Activated naive CD4-positive, alpha-beta T cell treated with anti-CD3 and anti-CD28 coated beads, Interleukin-2, amount 50 U/mL, for 24 hours (primary cell): ENCODE results near the gene ITGB8.

ENCODE experiments used
- H3K27ac Mint-ChIP-seq: one replicate; pipeline ENCODE4 v1.8.0; 2021; ENCODE audit warnings: mild to moderate bottlenecking, mixed read lengths
- H3K27me3 Mint-ChIP-seq: one replicate; pipeline ENCODE4 v1.8.0; 2021; ENCODE audit warnings: mixed read lengths
- H3K36me3 Mint-ChIP-seq: one replicate; pipeline ENCODE4 v1.8.0; 2021; ENCODE audit warnings: mixed read lengths
- H3K4me1 Mint-ChIP-seq: one replicate; pipeline ENCODE4 v1.8.0; 2021; ENCODE audit warnings: mixed read lengths
- H3K4me3 Mint-ChIP-seq: one replicate; pipeline ENCODE4 v1.8.0; 2021; ENCODE audit warnings: mild to moderate bottlenecking, mixed read lengths
- H3K9me3 Mint-ChIP-seq: one replicate; pipeline ENCODE4 v1.8.0; 2021; ENCODE audit warnings: mixed read lengths

Gene ITGB8

DNA sequence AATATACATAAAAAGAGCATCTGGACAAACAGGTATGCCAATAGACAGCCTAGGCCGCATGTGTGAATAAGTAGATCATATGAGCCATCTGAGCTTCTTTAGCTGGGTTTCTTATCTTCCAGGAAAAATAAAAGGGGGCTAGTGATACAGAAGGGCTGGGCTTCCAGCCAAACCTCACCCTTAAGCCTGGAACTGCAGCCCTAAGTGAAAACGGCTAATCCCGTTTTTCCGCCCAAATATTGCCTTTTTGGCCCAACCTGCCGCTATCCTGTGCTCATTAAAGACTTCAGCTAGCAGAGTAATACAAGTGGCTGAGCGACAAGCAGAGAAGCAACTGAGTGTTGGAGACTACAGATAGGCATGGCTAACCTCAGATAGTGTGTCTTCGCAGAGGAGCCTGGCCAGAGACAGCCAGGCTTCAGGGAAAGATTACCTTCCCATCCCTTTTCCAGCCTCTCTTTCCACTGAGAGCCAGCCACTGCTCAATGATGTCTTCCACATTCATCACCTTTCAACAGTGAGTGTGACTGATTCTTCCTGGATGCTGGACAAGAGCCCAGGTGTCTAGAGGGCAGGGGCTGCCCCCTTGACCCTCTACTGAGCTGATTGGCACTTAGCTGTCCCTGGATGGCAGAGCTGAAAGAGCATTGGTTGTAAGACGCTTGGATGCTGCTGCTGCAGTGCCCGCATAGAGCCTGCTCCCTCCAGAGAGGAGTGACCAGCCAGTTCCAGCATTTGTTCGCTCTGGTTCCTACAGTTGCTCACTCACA lies 108.9 kb downstream of the ITGB8 start:
- H3K27ac Mint-ChIP-seq: no peak overlapping the region
- no peak overlapping the region for H3K4me3 Mint-ChIP-seq
- no peaks in the 10 kb centered on the region for H3K9me3 Mint-ChIP-seq
- H3K4me1 Mint-ChIP-seq: no peaks in the 10 kb centered on the region
- no peaks in the 10 kb centered on the region for H3K27me3 Mint-ChIP-seq
- no peaks in the 10 kb centered on the region for H3K36me3 Mint-ChIP-seq

DNA sequence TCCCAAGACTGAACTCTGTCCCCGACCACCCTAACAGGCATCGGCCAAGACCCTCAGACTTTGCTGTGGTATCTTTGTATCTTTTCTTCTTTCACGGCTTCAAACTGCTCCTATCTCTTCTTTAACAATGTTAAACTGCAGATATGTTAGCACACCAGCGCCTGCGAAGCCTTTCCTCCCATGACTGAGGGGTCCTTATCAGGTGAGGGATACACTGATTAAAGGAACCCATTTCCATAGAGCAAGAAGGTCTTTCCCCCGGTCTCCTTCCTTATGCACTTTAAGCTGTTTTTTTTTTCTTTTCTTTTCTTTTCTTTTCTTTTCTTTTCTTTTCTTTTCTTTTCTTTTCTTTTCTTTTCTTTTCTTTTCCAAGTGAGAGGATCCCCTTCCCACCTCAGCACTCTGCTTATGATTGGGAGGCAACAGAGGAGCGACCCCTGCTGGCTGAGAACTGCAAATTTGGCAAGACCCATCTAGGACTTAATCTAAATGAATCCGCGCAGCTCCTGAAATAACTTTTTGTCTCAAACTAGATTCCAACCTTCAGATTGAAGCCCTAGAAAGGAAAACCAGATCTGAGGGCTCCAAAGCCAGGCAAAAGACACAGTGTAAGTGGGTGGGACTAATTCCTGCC lies 109.9 kb downstream of the ITGB8 start:
- Mint-ChIP-seq H3K4me3 (no peak overlapping the region), H3K36me3 (no peaks in the 10 kb centered on the region), H3K4me1 (no peaks in the 10 kb centered on the region), H3K27ac (no peak overlapping the region), H3K27me3 (no peaks in the 10 kb centered on the region), H3K9me3 (no peaks in the 10 kb centered on the region)

GRCh38 chr7:20441346-20441745 lies 110.6 kb downstream of the ITGB8 start:
- Mint-ChIP-seq H3K27ac (no peak overlapping the region), H3K9me3 (no peaks in the 10 kb centered on the region), H3K4me3 (no peak overlapping the region), H3K27me3 (no peaks in the 10 kb centered on the region), H3K36me3 (no peaks in the 10 kb centered on the region), H3K4me1 (no peaks in the 10 kb centered on the region)

- Mint-ChIP-seq H3K4me3 (no peak overlapping the region), H3K27me3 (no peaks in the 10 kb centered on the region), H3K27ac (no peak overlapping the region), H3K36me3 (no peaks in the 10 kb centered on the region), H3K4me1 (no peaks in the 10 kb centered on the region), H3K9me3 (no peaks in the 10 kb centered on the region)
Measured at GRCh38 chr7:20441991-20442441, 111.3 kb downstream of the ITGB8 start.

DNA sequence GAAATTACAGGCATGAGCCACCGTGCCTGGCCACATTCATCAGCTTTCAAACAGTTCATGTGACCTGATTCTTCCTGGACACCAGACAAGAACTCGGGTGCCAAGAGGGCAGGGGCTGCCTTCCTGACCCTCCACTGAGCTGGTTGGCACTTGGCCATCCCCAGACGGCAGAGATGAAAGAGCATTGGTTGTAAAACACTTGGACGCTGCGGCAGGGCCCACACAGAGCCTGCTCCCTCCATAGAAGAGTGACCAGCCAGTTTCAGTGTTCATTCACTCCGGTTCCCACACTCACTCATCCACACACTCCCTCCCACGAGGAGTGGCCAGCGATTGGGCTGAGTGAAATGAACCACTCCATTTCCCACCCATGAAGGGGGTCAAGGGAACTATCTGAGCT lies 112.3 kb downstream of the ITGB8 start:
- H3K9me3 Mint-ChIP-seq: no peaks in the 10 kb centered on the region
- no peak overlapping the region for H3K4me3 Mint-ChIP-seq
- H3K27me3 Mint-ChIP-seq: no peaks in the 10 kb centered on the region
- H3K4me1 Mint-ChIP-seq: no peaks in the 10 kb centered on the region
- H3K36me3 Mint-ChIP-seq: no peaks in the 10 kb centered on the region
- no peak overlapping the region for H3K27ac Mint-ChIP-seq

- Mint-ChIP-seq H3K27me3 (no peaks in the 10 kb centered on the region), H3K36me3 (no peaks in the 10 kb centered on the region), H3K9me3 (no peaks in the 10 kb centered on the region), H3K4me3 (no peak overlapping the region), H3K27ac (no peak overlapping the region), H3K4me1 (no peaks in the 10 kb centered on the region)
Measured at GRCh38 chr7:20444030-20444800, 113.5 kb downstream of the ITGB8 start.

DNA sequence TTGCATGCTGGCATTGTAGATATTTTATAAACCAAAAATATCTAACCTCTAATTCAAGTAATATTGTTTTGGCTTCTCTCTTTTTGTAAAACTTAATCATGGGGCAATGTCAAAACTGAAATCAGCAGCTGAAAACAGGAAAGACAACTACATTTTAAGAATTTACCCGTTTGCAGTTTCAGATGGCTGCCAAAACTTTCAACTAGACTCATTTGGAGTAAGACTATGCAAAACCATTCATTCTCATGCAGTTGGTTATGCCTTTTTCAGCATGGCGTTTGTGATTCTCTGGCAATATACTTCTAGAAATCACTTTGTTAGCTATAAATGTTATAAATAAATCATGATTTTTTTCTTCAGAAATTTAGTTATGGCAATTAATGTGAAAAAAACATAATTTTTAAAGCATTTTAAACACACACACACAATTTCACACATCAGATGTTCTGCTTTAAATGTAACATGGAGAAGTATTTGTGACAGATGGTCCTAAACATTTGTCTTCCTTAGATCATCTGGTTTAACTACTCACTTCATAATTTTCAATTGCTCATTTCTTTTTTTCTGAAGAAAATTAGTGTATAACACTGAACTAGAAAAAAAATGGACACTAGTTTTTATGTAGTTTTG lies 116.4 kb downstream of the ITGB8 start:
- Mint-ChIP-seq H3K4me3 (no peak overlapping the region), H3K4me1 (no peaks in the 10 kb centered on the region), H3K9me3 (no peaks in the 10 kb centered on the region), H3K27ac (no peak overlapping the region), H3K27me3 (no peaks in the 10 kb centered on the region), H3K36me3 (no peaks in the 10 kb centered on the region)

DNA sequence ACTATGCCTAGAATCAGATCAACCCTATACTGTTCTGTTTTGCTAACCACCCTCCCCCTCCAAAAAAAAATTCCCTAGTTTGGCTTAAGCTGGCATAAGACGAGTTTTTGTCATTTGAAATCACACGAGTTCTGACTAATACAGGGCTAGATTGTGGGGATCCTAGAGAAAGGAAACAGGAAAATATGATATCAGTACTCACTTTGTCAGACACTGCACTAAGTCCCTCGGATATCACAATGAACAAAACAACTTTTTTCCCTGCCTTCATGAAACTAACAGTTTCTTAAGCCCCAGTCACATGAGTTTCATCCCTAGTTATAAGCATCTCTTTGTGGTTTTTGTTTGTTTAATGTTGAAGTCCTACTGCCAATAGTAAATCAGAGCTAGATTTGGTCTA lies 118.5 kb downstream of the ITGB8 start:
- H3K36me3 Mint-ChIP-seq: no peaks in the 10 kb centered on the region
- H3K27ac Mint-ChIP-seq: no peak overlapping the region
- H3K4me3 Mint-ChIP-seq: no peak overlapping the region
- no peaks in the 10 kb centered on the region for H3K9me3 Mint-ChIP-seq
- H3K4me1 Mint-ChIP-seq: no peaks in the 10 kb centered on the region
- H3K27me3 Mint-ChIP-seq: no peaks in the 10 kb centered on the region

DNA sequence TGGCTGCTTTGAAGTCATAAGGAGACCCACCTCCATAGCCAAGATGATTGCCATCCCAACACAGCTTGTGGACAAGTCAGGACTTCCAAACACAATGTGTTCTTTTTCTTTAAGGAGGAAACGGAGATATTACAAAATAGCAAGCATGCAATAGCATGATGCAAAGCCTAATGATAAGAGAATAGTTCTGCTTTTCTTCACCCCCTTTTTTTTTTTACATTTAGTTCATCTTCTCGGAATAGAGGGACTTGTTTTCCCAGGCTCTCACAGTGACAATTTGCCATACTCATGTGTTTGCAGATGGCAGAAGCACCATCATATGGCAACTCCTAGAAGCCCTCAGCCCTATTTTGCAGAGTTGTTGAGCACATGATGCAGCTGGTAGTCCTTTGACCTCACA lies 119.8 kb downstream of the ITGB8 start:
- Mint-ChIP-seq H3K4me3 (no peak overlapping the region), H3K36me3 (no peaks in the 10 kb centered on the region), H3K9me3 (no peaks in the 10 kb centered on the region)

DNA sequence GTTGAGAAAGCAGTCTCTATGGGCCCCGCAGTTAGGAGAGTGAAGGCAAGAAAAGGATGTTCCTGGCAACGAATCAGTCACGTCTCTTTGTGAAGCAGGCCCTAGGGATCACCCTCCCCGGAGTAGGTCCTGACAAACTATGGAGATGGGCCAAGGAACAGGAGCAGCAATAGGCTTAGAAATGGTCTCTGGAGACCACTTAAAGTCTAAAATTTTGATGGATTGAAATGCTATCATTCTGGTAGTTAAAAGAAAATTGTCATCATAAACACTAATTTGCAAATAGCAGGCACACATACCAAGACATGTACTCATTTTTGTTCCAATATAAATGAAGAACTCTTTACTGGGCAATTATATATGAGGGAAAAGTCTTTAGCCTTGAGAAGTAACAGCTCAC lies 123.5 kb downstream of the ITGB8 start:
- Mint-ChIP-seq H3K27me3 (no peaks in the 10 kb centered on the region), H3K9me3 (no peaks in the 10 kb centered on the region), H3K36me3 (no peaks in the 10 kb centered on the region), H3K4me3 (no peak overlapping the region), H3K4me1 (no peaks in the 10 kb centered on the region), H3K27ac (no peak overlapping the region)

More for the DNA sequence above, 119.8 kb downstream of the ITGB8 start:
- no peaks in the 10 kb centered on the region for H3K27me3 Mint-ChIP-seq
- no peak overlapping the region for H3K27ac Mint-ChIP-seq
- no peaks in the 10 kb centered on the region for H3K4me1 Mint-ChIP-seq

DNA sequence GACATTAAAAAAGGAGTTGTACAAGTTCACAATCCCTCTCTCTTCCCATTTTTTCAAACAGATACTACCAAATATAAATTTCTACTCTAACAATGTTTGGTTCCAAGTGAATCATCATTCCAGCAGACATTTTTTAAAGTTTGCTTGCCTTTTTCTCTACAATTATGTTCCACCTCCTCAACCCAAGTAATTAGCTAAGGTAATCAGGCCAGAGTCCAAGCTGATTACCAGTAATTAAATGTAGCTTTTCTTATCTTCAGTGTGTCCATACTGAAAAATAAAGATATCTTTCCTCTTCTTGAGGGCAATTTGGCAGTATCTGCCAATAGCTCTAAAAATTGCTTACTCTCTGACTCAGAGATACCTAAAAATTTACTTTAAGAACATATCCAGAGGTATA lies 126.0 kb downstream of the ITGB8 start:
- no peaks in the 10 kb centered on the region for H3K9me3 Mint-ChIP-seq
- no peaks in the 10 kb centered on the region for H3K36me3 Mint-ChIP-seq
- H3K4me3 Mint-ChIP-seq: no peak overlapping the region
- H3K4me1 Mint-ChIP-seq: no peaks in the 10 kb centered on the region
- no peaks in the 10 kb centered on the region for H3K27me3 Mint-ChIP-seq
- no peak overlapping the region for H3K27ac Mint-ChIP-seq

GRCh38 chr7:20458521-20458920 lies 127.8 kb downstream of the ITGB8 start:
- Mint-ChIP-seq H3K36me3 (no peaks in the 10 kb centered on the region), H3K4me1 (no peaks in the 10 kb centered on the region), H3K4me3 (no peak overlapping the region), H3K27ac (no peak overlapping the region), H3K27me3 (no peaks in the 10 kb centered on the region), H3K9me3 (no peaks in the 10 kb centered on the region)

GRCh38 chr7:20459419-20459818 lies 128.7 kb downstream of the ITGB8 start:
- no peaks in the 10 kb centered on the region for H3K36me3 Mint-ChIP-seq
- H3K4me1 Mint-ChIP-seq: no peaks in the 10 kb centered on the region
- no peaks in the 10 kb centered on the region for H3K9me3 Mint-ChIP-seq
- H3K27me3 Mint-ChIP-seq: no peaks in the 10 kb centered on the region
- no peak overlapping the region for H3K4me3 Mint-ChIP-seq
- no peak overlapping the region for H3K27ac Mint-ChIP-seq

DNA sequence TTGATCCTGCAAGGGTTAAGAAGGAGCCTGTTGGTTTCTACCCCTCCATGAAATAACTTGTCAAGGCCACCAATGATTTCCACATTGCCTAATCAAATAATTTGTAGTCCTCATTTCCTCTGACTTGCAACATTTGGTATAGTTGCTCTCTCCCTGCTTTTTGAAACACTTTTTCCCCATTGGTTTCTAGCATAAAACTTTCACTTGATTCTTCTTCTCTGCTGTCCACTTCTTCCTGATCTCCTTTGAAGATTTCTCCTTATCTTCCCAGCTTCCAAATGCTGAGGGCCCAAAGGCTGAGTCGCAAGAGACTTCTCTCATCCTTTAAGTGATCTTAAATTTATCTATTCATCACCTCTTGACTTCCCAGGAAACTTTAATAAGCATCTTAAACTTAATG lies 134.2 kb downstream of the ITGB8 start:
- Mint-ChIP-seq H3K36me3 (no peaks in the 10 kb centered on the region), H3K9me3 (peaks cover 5% of the 10 kb centered on the region), H3K27me3 (no peaks in the 10 kb centered on the region), H3K4me1 (no peaks in the 10 kb centered on the region), H3K4me3 (no peak overlapping the region), H3K27ac (no peak overlapping the region)
